Skin epidermis (tissue), 12 donors: ENCODE measurements around the gene GFRA4.

Experiments
- H3K27ac ChIP-seq, 21 experiments: fragments of 200-600 bp; sonication (generic) in 11 of 21; one replicate each; pipeline ENCODE4 v1.5.0; 2020; ENCODE audit warnings: mild to moderate bottlenecking in 3 of 21, inconsistent platforms in 2 of 21, moderate library complexity in 2 of 21
- H3K4me3 ChIP-seq, 7 experiments: fragments of 200-600 bp; sonication (generic) in 2 of 7; one replicate each; pipeline ENCODE4 v1.5.0; 2020; ENCODE audit warnings: inconsistent platforms in 2 of 7, mild to moderate bottlenecking in 2 of 7, moderate library complexity in 1 of 7

The GFRA4 gene

DNA sequence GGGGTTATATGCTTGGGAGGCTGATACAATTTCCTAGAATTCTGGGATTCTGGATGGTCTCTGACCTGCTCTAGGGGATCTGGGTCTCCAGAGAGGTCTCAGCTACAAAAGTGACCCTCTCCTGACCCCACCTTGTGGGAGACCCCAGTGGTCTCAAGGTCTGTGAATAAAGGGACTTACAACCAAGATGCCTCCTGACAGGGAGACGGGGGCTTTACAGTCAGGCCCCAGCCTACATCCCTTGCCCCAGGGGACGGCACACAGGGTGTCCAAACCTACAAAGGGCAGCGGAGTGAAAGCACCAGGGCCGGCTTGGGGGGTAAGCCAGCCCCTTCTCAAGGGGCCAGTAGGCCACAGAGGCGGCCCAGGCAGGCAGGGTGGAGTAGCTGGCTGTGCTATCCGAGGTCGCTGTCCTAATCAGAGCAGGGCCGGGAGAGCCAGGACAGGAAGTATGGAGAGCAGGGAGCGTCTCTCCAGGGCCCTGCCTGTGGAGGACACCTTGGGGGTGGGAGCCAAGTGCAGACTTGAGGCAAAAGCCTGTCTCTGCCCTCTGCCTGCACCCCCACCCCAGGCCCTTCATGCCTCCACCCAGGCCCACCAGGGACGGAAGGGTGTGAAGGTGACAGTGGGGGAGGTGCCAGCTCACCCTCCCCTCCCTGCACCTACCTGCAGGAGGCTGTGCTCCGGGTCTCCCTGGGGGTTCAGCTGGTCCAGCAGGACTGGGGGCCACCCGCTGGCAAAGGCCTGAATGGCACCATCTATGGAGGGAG is 3.5 kb downstream of the GFRA4 start:
- H3K4me3 ChIP-seq: no peak overlapping the region
- H3K27ac ChIP-seq: no peak overlapping the region

DNA sequence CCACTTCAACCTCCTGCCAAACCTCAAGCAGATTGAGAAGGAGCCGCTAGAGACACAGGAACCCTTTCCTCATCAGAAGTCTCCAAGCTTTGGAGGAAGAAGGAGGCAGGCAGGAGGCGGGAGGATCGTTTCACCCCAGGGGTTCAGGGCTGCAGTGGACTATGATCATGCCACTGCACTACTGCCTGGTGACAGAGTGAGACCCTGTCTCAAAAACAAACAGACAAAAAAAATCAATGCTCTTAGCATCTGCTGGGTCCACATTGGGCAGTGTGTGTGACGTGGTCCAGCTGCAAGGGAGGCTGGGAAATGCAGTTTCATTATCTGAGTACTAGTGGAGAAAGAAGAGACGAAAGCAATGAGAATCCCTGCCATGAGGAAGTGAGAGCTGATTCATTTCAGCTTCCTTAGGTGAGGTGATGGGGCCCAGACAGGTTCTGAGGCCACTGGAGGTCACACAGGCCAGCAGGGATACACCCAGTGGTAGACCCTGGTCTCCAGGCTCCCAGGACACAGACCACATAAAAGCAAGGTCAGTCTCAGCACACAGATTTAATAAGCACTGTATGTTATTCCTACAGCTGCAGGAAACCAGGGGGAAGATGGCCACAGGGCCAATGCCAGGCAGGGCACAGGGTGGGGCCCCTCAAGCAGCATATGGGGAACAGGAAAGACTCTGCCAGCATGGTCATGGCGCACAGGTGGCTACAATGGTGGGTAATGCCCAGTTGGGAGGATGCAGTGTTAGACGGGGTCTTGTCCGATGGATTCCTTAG is 4.3 kb downstream of the GFRA4 start:
- Histone ChIP-seq H3K4me3 (no peak overlapping the region), H3K27ac (no peak overlapping the region)

DNA sequence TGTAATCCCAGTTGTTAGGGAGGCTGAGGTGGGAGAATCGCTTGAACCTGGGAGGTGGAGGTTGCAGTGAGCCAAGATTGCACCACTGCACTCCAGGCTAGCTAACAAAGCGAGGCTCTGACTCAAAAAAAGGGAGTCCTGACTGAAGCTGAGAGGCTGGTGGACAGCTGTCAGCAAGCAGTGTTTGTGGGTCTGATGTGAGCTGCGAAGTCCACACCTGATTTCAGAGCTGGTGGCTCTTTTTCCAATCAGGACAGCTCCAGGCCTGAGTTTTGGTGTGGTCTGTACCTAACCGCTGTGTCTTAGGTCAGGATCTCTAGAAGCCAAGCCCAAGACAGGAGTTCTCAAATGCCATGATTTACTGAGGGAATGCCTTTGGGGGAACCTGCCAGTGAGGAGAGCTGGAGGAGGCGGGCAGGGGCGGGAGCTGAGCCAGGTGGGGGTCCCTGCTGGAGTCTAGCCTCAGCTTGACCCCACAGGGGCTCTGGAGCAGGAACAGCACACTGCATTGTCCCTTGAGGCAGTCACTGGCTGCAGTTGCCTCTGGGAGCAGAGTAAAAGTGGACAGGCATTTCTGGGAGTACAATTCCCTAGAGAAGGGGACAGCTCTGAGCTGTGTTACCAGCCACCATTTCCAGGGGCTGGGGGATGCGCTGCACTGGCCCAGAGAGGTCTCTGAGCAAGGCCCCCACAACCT is 5.0 kb downstream of the GFRA4 start:
- Histone ChIP-seq H3K27ac (no peak overlapping the region), H3K4me3 (no peak overlapping the region)

DNA sequence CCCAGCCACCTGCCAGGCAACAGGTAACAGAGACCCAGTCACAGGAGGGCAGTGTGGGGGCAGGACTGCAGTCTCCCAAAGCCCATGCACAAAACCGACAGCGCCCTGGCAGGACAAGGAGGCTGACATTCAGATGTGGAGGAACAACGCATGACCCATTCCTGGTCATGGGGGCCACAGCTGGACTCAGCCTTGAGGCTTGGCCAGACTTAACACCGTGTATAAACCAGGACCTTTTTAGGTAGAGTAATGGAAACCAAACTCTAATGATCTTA is 8.1 kb downstream of the GFRA4 start:
- H3K27ac ChIP-seq: no peak overlapping the region
- H3K4me3 ChIP-seq: no peak overlapping the region

DNA sequence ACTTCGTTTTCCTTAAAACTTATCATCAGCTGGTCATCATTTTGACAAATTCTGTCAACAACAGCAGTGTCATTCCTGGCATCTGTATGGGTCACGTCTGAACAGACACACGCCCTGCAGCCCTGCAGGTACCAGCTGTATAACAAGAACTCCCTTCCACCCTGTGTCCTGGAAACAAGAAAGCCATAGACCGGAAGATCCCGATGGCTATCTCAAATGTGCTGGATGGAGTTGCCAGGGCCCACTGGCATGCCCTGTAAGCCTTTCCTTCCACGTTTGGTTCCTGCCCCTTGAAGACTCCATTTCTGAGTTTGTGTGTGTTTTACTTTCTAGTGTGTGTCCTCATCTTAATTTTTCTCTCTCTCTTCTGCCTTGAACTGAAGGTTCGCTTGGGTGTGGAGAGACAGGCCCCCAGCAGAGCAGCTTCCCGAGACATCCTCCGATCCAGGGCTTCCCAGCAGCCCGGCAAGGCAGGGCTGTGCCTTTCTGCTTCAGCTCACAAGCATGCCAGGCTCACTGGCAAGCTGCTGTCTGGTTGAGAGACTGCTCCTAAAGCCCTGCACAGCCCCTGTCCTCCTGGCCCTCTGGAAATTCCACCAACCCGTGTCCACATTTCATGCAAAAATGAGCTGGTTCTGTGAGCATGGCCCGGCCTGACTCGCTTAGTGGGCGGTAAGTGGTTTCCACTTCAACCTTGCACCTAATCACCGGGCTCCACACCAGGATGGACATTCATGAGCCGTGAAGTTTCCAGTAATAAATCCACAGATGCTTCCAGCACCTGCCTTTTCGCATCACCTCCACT is 8.7 kb downstream of the GFRA4 start:
- no peak overlapping the region for H3K4me3 ChIP-seq
- H3K27ac ChIP-seq: no peak overlapping the region

DNA sequence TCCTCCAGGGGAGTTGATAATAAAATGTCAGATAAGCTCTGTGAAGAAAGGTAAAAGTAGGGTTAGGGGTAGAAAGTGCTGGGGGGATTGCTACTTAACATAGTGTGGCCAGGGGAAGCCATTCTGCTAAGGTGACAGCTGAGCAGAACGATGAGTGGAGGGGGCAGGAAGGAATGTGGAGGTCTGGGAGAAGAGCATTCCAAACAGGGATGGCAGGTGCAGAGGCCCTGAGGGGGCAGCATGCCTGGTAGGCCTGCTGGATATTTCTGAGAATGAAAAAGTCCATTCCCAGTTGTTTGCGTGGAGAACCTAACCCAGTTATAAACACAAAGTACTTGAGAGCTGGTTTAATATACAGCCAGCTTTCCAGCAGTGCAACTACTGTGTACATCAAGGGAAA is 9.3 kb downstream of the GFRA4 start:
- Histone ChIP-seq H3K27ac (no peak overlapping the region), H3K4me3 (no peak overlapping the region)

DNA sequence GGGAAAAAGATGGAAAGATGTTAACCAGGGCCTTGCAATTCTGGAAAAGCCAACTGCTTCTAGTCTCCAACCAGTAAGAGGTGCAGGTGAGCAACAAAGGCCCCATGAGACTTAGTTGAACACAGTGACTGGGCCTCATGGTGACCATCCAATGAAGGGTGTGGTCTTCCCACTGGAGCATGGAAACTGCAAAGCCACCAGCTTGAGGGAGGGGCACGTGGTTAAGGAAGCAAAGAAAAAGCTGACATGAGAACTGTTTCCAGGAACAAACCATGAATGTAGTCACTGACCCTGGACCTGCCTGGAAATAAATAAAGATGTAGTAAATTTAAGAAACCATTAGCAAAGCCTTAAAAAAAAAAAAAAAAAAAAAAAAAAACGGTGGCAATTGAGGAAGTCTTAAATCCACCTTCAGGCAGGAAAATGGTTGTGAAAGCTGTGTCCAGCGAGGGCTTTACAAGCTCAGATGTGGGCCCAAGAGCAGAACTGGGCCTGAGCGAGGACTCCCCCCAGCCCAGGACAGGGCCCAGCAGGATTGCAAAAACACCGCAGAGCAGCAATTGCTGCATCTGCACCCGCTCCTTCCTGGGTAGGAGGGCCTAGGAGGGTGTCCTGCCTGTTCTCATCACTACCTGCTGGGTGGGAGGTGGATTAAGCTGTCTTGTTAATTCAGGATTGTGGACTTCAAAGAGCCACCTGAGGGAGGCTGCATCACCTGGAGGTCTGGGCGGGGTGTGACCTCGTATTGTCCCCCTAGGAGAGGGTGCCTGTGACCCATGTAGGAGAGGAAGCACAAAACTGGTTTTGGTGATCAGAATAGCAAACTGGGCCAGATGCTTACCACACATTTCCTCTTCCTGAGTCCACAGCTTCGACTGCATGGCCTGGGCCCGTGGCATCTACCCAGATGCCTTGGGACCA is 10.3 kb downstream of the GFRA4 start:
- no peak overlapping the region for H3K4me3 ChIP-seq
- no peak overlapping the region for H3K27ac ChIP-seq

DNA sequence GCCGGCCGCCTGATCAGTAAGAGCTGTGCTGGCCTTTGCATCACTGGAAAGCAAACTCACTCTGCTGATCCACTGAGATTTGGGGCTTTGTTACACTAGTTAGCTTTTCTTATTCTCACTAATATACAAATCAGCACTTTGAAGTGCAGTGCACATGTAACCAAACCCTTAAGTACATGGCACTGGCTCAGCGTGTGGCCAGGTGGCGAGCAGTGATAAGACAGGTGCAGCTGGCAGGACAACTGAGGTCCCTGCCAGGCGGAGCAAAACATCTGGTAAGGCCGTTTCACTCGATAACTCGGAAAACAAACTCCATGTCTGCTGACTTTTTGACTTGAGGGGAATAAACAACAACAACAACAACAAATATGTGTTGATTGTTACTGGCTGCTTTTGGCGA is 11.0 kb downstream of the GFRA4 start:
- H3K4me3 ChIP-seq: no peak overlapping the region
- H3K27ac ChIP-seq: no peak overlapping the region

DNA sequence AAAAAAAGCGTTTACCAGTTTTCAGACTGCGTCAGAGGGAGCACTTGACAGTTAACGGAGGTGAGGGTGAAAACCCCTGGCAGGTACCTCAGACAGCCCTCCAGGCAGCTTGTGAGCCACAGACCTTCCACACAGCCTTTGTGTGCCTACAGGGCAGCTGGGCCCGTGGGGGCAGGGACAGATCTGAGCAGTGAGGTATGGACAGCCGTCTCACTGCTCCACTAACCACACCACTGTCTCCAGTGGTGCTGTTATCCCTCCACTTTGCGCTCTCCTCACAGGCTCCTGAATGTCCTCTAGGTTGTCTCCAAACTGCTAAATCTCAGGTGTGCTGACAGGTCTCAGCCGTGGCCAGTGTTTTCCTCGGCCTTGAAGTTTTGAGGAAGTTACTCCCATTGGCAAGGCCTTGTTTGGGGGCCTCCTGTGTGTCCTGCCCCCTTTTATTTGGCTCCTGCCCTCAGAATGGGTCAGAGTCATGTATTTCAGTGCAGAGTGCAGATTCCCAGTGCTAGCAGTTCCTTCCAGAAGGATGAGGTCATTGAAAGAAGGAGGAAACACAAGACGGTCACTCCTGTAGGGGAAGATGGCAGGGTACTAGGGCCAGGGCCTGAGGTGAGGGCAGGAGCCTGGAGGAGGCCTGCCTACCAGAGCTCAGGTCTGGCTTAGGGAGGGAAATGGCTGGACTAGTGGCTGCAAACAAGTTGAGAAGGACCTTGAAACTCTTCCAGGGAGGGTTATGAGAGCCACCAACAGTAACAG is 11.8 kb downstream of the GFRA4 start:
- Histone ChIP-seq H3K4me3 (no peak overlapping the region), H3K27ac (no peak overlapping the region)

DNA sequence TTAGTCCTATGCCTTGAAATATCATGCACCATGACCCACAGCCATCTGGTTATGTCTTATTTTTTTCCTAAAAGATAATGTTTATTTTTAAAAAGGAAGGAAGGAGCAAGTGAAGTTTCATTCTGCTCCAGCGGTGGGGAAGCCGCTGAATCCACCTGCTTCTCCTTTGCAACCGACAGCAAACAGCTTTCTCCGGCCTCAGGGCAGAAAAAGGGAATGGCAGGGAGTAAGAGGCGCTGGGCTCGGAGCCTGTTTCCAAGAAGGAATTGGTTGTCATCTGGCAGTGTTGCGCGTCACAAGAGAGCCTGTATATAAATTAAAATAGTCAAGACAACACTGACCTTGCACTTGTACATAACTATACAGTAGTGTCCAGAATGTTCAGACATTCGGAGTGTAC is 14.2 kb downstream of the GFRA4 start:
- no peak overlapping the region for H3K27ac ChIP-seq
- H3K4me3 ChIP-seq: no peak overlapping the region

DNA sequence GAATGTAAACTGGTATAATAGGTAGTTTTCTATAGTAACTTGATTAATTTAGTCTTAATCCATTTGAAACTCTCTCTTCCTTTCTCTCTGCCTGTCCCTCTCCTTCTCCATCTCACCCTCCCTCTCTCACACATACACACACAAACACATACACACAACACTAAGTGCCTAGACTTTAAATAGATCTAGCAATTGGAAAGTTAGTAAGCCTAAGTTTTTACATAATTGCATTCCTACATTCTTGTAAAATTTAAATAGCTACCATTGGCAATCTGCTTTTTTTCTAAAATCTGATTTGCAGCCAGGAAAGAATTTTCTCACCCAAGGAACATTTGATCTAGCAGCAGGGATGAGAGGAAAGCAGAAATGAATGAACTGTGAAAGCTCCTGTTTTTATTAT is 15.7 kb downstream of the GFRA4 start:
- no peak overlapping the region for H3K27ac ChIP-seq

DNA sequence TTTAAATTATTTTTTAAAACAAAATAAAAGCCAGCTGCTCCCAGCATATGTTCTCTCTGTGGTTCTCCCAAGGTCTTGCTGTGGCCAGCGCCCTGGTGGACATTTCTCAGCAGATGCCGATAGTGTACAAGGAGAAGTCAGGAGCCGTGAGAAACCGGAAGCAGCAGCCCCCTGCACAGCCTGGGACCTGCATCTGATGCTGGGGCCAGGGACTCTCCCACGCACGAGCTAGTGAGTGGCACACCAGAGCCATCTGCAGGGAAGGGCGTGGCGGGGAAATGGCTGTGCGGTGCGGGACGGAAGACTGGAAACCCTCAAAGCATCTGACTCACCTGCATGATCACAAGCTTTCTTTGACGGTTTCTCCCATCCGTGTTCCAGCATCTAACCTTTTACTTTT is 16.5 kb downstream of the GFRA4 start:
- Histone ChIP-seq H3K27ac (no peak overlapping the region), H3K4me3 (no peak overlapping the region)

More for the DNA sequence above, 15.7 kb downstream of the GFRA4 start:
- H3K4me3 ChIP-seq: no peak overlapping the region

DNA sequence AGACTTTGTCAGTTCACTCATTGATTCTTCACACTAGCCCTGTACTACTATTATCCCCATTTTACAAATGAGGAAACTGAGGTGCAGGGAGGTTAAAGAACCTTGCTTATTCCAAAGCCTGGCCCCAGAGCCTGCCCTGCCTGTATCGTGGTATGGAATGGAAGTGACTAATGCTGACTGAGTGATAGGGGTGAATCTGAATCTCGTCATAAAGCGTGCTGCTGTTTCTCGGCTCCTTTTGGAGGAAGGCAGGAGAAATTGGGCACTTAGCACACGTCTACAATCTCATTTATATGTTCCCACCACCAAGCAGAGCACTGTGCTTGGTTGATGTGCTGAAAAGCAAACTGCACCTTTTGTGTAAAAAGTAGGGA is 17.1 kb downstream of the GFRA4 start:
- Histone ChIP-seq H3K27ac (no peak overlapping the region), H3K4me3 (no peak overlapping the region)

DNA sequence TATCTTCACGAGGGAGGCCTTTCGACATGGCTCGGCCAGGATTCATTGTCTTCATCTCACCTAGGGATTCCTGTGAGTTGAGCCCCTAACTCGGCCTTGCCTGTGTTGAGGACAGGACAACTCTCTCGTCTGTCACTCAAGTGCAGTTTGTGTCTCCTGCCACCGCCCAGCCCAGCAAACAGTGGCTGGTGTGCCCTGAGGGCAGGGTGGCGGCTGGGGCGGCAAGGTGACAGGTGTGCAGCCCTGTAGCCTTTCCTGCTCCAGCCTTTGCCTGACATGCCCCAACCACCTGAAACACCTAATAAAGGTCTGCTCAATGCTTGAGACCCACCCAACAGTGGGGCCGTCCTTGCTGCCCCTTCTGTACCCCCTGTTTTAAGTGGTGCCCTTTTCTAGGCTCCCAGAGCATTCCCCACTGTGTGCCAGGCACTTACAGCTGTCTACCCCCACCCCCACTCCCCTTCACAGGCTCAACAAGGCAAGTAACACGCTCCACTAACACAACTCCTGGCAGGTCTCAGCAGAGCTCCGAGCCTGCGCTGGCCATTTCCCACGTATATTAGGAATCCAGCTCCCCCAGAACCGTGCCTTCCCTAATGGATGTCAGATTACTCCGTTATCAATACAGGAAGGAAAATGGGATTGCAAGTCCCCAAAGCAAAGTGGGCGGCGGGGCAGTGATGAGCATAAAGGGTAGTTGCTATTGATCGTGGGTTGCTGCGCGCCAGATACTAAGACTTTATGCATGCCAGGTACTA is 17.7 kb downstream of the GFRA4 start:
- H3K27ac ChIP-seq: no peak overlapping the region
- no peak overlapping the region for H3K4me3 ChIP-seq

DNA sequence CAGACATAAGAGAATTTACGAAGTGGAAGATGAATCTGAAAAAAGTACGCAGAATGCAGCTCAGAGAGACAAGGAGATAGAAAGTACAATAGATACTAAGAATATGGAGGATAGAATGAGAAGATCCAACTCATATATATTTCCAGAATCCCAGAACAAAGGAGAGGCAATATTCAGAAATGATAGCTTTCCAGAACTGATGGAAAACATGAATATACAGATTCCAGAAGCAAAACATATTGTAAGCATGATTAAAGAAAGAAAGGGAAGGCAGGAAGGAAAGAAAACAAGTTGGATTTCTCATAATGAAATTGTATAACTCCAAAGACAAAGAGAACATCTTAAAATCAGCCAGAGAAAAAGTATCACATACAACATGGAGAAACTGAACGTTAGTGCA is 22.9 kb downstream of the GFRA4 start:
- H3K27ac ChIP-seq: no peak overlapping the region
- H3K4me3 ChIP-seq: no peak overlapping the region

DNA sequence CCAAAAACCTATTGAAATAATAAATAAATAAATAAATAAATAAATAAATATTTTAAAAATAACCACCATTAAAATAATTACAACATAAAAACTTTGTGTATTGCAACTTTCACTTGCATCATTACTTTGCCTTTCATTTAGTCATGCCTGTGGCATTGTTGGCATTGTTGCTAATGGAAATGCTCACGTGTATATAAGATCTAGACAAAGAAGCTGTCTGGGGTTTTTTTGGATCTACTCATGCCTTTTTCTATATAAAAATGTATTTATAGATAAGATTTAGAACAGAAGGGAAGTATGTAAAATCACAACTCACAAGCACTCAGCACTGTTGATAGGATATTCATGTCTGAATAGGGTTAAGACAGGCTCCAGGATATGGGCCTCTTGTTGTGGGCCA is 27.9 kb downstream of the GFRA4 start:
- no peak overlapping the region for H3K4me3 ChIP-seq
- no peak overlapping the region for H3K27ac ChIP-seq

DNA sequence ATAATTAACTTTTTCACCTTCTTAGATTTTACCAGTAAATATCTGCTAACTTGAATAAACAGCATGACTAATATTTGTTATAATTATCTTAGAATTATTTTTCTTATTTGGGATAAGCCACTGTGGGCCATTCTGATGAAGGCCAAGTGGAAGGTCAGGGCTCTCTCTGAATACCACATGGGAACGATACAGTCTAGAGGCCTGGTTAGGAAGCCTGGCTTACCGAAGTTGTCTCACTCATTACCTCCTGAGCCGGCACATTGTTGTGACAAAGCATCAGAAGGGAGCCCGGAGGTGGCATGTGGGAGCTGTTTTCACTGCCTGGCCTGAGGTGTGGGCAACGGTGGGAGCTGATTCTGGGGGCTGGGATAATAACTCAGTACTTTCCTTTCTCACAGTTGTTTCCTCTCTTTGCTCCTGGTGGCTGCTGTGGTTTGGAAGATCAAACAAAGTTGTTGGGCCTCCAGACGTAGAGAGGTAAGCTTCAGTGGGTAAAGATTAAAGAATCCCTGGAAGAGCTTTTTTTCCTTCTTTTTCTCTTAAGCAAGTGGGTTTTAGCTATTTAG is 29.2 kb downstream of the GFRA4 start:
- no peak overlapping the region for H3K4me3 ChIP-seq
- H3K27ac ChIP-seq: no peak overlapping the region
